CD4-positive, alpha-beta T cell (primary cell): ENCODE results near the gene AGK. TPM values are rescaled to one million over a fixed set of nuclear protein-coding genes. Genes with fewer than 3 reads are reported as not detected.

ENCODE experiments used
- ATAC-seq: fragments of 200-7000 bp; cut with Tn5 transposase; one replicate; pipeline ENCODE4 v1.10.0; 2022; ENCODE audit warnings: mild to moderate bottlenecking; ENCODE audit not compliant: poor library complexity
- CTCF ChIA-PET: fragments of 350-600 bp; sonication (Branson Sonifier 250); formaldehyde crosslinking; loops from one replicate; lab custom pipeline; 2021; ENCODE audit warnings: antibody characterized with exemption, inconsistent platforms; lab: Charles Lee
- POLR2A ChIA-PET: fragments of 350-600 bp; sonication (Branson Sonifier 250); formaldehyde crosslinking; loops from one replicate; lab custom pipeline; 2021; ENCODE audit warnings: antibody characterized with exemption, inconsistent platforms; lab: Charles Lee
- DNase-seq, 14 experiments: peaks; one replicate each; pipeline ENCODE4 v3.0.0-alpha.2; 2013 to 2020; ENCODE audit warnings: mixed read lengths in 2 of 14
- H3K27ac ChIP-seq, 2 donors: one replicate each; pipeline versions ENCODE4 v1.5.1 to v1.7.0; 2013; ENCODE audit warnings: low read length in 2 of 2, low read depth in 1 of 2, mild to moderate bottlenecking in 1 of 2
- H3K27me3 ChIP-seq, 2 experiments: 1 replicate in 1 of 2; 2 replicates in 1 of 2; pipeline versions ENCODE4 v1.6.1 to v1.7.0; 2013; ENCODE audit warnings: low read length in 2 of 2, control low read depth in 1 of 2, mild to moderate bottlenecking in 1 of 2, moderate library complexity in 1 of 2; ENCODE audit not compliant: insufficient read depth in 2 of 2, control insufficient read depth in 1 of 2
- H3K36me3 ChIP-seq: one replicate; pipeline ENCODE4 v1.6.1; 2013; ENCODE audit warnings: low read length, control low read depth; ENCODE audit not compliant: insufficient read depth
- H3K4me1 ChIP-seq: one replicate; pipeline ENCODE4 v1.6.1; 2013; ENCODE audit warnings: low read length, control low read depth; ENCODE audit not compliant: insufficient read depth
- H3K4me3 ChIP-seq: one replicate; pipeline ENCODE4 v1.5.1; 2013; ENCODE audit warnings: mild to moderate bottlenecking, low read length, moderate library complexity
- H3K9me3 ChIP-seq, 2 experiments: 1 replicate in 1 of 2; 2 replicates in 1 of 2; pipeline versions ENCODE4 v1.6.1 to v1.7.0; 2013; ENCODE audit warnings: low read length in 2 of 2, mild to moderate bottlenecking in 2 of 2, control low read depth in 1 of 2, moderate library complexity in 1 of 2; ENCODE audit not compliant: control insufficient read depth in 1 of 2, insufficient read depth in 1 of 2
- H3K27ac Mint-ChIP-seq: one replicate; pipeline ENCODE4 v1.8.0; 2020; ENCODE audit warnings: mixed read lengths
- H3K27me3 Mint-ChIP-seq: one replicate; pipeline ENCODE4 v1.8.0; 2021; ENCODE audit warnings: mixed read lengths
- H3K36me3 Mint-ChIP-seq: one replicate; pipeline ENCODE4 v1.8.0; 2021; ENCODE audit warnings: low read depth, mixed read lengths
- H3K4me1 Mint-ChIP-seq: one replicate; pipeline ENCODE4 v1.8.0; 2021; ENCODE audit warnings: low read depth, mixed read lengths
- H3K4me3 Mint-ChIP-seq: one replicate; pipeline ENCODE4 v1.8.0; 2020; ENCODE audit warnings: mild to moderate bottlenecking, mixed read lengths
- H3K9me3 Mint-ChIP-seq: one replicate; pipeline ENCODE4 v1.8.0; 2020; ENCODE audit warnings: mixed read lengths
- CTCF ChIP-seq: fragments of 200-600 bp; IDR thresholded peaks from one replicate; pipeline ENCODE4 v1.8.0; 2022; ENCODE audit warnings: antibody characterized with exemption, mild to moderate bottlenecking
- intact Hi-C, 2 experiments: fragments of 100-400 bp; cut with DNase I in 1 of 2; cut with micrococcal nuclease in 1 of 2; formaldehyde crosslinking; loops; one replicate each; pipeline versions ENCODE4 v1.15.1 to v1.9.0; 2023 to 2025; cut with DNase I, micrococcal nuclease
- total RNA-seq, 174 experiments: library from RNA in 2 of 174; stranded (reverse) in 2 of 174; gene quantifications; one replicate each; pipeline ENCODE4 v1.2.3 and lab custom pipeline; 2021 to 2026

The AGK gene
- total RNA-seq, 2 experiments from 2014 or later: 18.9 to 20.5 TPM

DNA sequence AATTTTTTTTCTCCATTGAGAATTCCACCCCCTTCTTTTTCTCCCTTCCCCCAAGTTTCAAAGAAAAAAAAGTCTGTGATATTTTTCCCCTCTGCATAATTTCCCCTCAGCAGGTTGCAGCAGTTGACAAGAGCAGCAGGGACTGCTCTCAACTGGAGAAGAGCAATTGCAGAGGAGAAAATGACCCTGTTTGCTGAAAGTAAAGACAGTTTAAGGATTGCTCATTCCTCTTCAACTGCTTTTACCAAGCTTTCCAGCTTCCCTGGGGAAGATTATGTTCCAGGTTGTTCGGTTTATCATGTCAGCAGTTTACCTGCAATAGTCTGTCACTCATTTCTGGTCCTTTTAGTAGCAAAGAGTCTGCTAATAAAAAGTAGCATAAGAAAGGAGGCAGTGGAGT, 16.2 kb downstream of the AGK start:
- peaks cover 89% of the 10 kb centered on the region for H3K36me3 Mint-ChIP-seq

GRCh38 chr7:141568227-141568626, 17.0 kb downstream of the AGK start:
- DNase-seq (no peak), ATAC-seq (no peak)
- H3K27ac ChIP-seq: no peak overlapping the region
- intact Hi-C loops: no loop called here
- Mint-ChIP-seq H3K4me1 (peaks cover 12% of the 10 kb centered on the region), H3K27me3 (no peaks in the 10 kb centered on the region), H3K9me3 (no peaks in the 10 kb centered on the region), H3K4me3 (no peak overlapping the region), H3K27ac (no peak overlapping the region), H3K36me3 (peaks cover 88% of the 10 kb centered on the region)
- no peaks in the 10 kb centered on the region for H3K27me3 ChIP-seq
- ChIA-PET POLR2A (no interaction called here), CTCF (no interaction called here)
- no peak for TF ChIP-seq CTCF
- no peak overlapping the region for H3K4me3 ChIP-seq
- peaks cover 57% of the 10 kb centered on the region for H3K36me3 ChIP-seq
- no peaks in the 10 kb centered on the region for H3K9me3 ChIP-seq
- no peaks in the 10 kb centered on the region for H3K4me1 ChIP-seq

More for the DNA sequence above, 16.2 kb downstream of the AGK start:
- H3K4me1 ChIP-seq: no peaks in the 10 kb centered on the region
- H3K36me3 ChIP-seq: peaks cover 61% of the 10 kb centered on the region
- H3K4me3 Mint-ChIP-seq: no peak overlapping the region
- no peaks in the 10 kb centered on the region for H3K9me3 Mint-ChIP-seq
- ATAC-seq (no peak), DNase-seq (no peak)
- no peaks in the 10 kb centered on the region for H3K27me3 ChIP-seq
- no peak overlapping the region for H3K27ac ChIP-seq
- intact Hi-C loops: no loop called here
- no peaks in the 10 kb centered on the region for H3K9me3 ChIP-seq
- no peak overlapping the region for H3K4me3 ChIP-seq
- CTCF ChIA-PET: no interaction called here
- no peaks in the 10 kb centered on the region for H3K27me3 Mint-ChIP-seq
- TF ChIP-seq CTCF: no peak
- H3K4me1 Mint-ChIP-seq: peaks cover 13% of the 10 kb centered on the region
- H3K27ac Mint-ChIP-seq: no peak overlapping the region
- POLR2A ChIA-PET: no interaction called here

- no peak overlapping the region for H3K27ac ChIP-seq
- peaks cover 10% of the 10 kb centered on the region for H3K9me3 Mint-ChIP-seq
- H3K27me3 Mint-ChIP-seq: no peaks in the 10 kb centered on the region
- H3K36me3 ChIP-seq: peaks cover 40% of the 10 kb centered on the region
- no peak for TF ChIP-seq CTCF
- peaks cover 87% of the 10 kb centered on the region for H3K36me3 Mint-ChIP-seq
- ATAC-seq: no peak
- no peak overlapping the region for H3K4me3 ChIP-seq
- CTCF ChIA-PET: no interaction called here
- peaks cover 0 to 14% of the 10 kb centered on the region in 2 experiments for H3K9me3 ChIP-seq
- H3K4me3 Mint-ChIP-seq: no peak overlapping the region
- POLR2A ChIA-PET: no interaction called here
- DNase-seq: no peak
- peaks cover 4% of the 10 kb centered on the region for H3K4me1 Mint-ChIP-seq
- intact Hi-C loops: no loop called here
- no peaks in the 10 kb centered on the region for H3K27me3 ChIP-seq
- no peaks in the 10 kb centered on the region for H3K4me1 ChIP-seq
- H3K27ac Mint-ChIP-seq: no peak overlapping the region
Measured at GRCh38 chr7:141571059-141571458, 19.8 kb downstream of the AGK start.
